Natural killer cell (primary cell): ENCODE data around the gene EVI5L. TPM values are rescaled to one million over a fixed set of nuclear protein-coding genes. Genes with fewer than 3 reads are reported as not detected.

Source experiments
- ATAC-seq, 3 donors: fragments of 150-1000 bp in 2 of 3; fragments of 200-7000 bp in 1 of 3; cut with Tn5 transposase; 1 replicate in 1 of 3; 2 replicates in 2 of 3; pipeline ENCODE4 v1.10.0; 2021; ENCODE audit warnings: mild to moderate bottlenecking in 2 of 3, moderate library complexity in 2 of 3
- DNase-seq, 2 donors: peaks; one replicate each; pipeline versions ENCODE4 v3.0.0 to v3.0.0-alpha.2; 2013 to 2021; ENCODE audit warnings: mixed read lengths in 1 of 2
- H3K27ac ChIP-seq: one replicate; pipeline ENCODE4 v1.5.1; 2013; ENCODE audit warnings: mild to moderate bottlenecking, low read length
- H3K27me3 ChIP-seq: one replicate; pipeline ENCODE4 v1.6.1; 2013; ENCODE audit warnings: low read length; ENCODE audit not compliant: control insufficient read depth, insufficient read depth
- H3K36me3 ChIP-seq: one replicate; pipeline ENCODE4 v1.6.1; 2013; ENCODE audit warnings: low read length; ENCODE audit not compliant: control insufficient read depth, insufficient read depth
- H3K4me1 ChIP-seq: one replicate; pipeline ENCODE4 v1.6.1; 2013; ENCODE audit warnings: low read length; ENCODE audit not compliant: control insufficient read depth, insufficient read depth
- H3K4me3 ChIP-seq: one replicate; pipeline ENCODE4 v1.5.1; 2013; ENCODE audit warnings: low read length
- H3K9me3 ChIP-seq: one replicate; pipeline ENCODE4 v1.6.1; 2013; ENCODE audit warnings: low read length; ENCODE audit not compliant: control insufficient read depth, insufficient read depth
- H3K27ac Mint-ChIP-seq, 2 donors: one replicate each; pipeline ENCODE4 v1.8.0; 2022; ENCODE audit warnings: mild to moderate bottlenecking in 2 of 2, mixed read lengths in 2 of 2, moderate library complexity in 1 of 2
- H3K27me3 Mint-ChIP-seq, 2 donors: one replicate each; pipeline ENCODE4 v1.8.0; 2022; ENCODE audit warnings: low read depth in 2 of 2, mixed read lengths in 2 of 2
- H3K36me3 Mint-ChIP-seq: one replicate; pipeline ENCODE4 v1.8.0; 2022; ENCODE audit warnings: mixed read lengths
- H3K4me1 Mint-ChIP-seq, 2 donors: one replicate each; pipeline ENCODE4 v1.8.0; 2022; ENCODE audit warnings: mixed read lengths in 2 of 2
- H3K4me3 Mint-ChIP-seq: one replicate; pipeline ENCODE4 v1.8.0; 2022; ENCODE audit warnings: mild to moderate bottlenecking, moderate library complexity, mixed read lengths
- H3K9me3 Mint-ChIP-seq, 2 donors: one replicate each; pipeline ENCODE4 v1.8.0; 2022; ENCODE audit warnings: mixed read lengths in 2 of 2
- CTCF ChIP-seq: fragments of 200-600 bp; IDR thresholded peaks from one replicate; pipeline ENCODE4 v1.8.0; 2022; ENCODE audit warnings: antibody characterized with exemption
- WGBS: methylation state at CpG from one replicate; pipeline ENCODE4 v1.1.7; 2013; ENCODE audit warnings: missing lambda C conversion rate; ENCODE audit not compliant: insufficient coverage; 5-methylcytosine and 5-hydroxymethylcytosine counted together
- intact Hi-C: fragments of 100-400 bp; cut with micrococcal nuclease; formaldehyde crosslinking; loops from one replicate; pipeline ENCODE4 v1.14.2; 2022
- total RNA-seq, 4 donors: library from RNA; stranded (reverse); fragments of 120-200 nt in 1 of 4; gene quantifications; one replicate each; pipeline versions ENCODE4 v1.2.3 to v1.2.4, GENCODE V29; 2013 to 2022

Gene EVI5L
- total RNA-seq, 3 donors from 2014 or later (not counting 1 experiment from before 2014, with no cell fraction given): 9.6 to 13.5 (median 11.3) TPM

DNA sequence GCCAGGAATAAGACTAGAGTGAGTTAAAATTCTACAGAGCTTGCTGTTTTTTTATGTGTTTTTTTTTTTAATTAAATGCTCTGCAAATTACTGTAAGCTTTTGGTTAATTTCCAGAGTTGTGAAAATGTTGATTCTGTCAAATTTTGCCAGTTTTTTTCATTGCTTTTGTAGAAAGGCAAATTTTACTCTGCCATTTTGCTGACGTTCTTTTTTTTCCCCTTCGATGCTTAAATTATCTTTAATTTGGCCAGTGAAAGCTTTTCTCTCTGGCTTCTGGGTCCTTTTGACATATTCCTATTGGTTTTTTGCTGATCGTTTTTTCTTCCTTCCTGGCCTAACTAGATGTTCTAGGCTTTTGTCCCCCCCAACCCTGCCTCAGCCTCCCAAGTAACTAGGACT lies 23.8 kb upstream of the EVI5L start:
- Mint-ChIP-seq H3K27me3 (peaks cover 6 to 14% of the 10 kb centered on the region in 2 donors), H3K27ac (no peak overlapping the region), H3K4me3 (no peak overlapping the region), H3K9me3 (no peaks in the 10 kb centered on the region), H3K4me1 (peaks cover 11 to 14% of the 10 kb centered on the region in 2 donors), H3K36me3 (no peaks in the 10 kb centered on the region)
- Histone ChIP-seq H3K36me3 (no peaks in the 10 kb centered on the region), H3K27ac (no peak overlapping the region), H3K27me3 (no peaks in the 10 kb centered on the region), H3K4me3 (no peak overlapping the region), H3K4me1 (peaks cover 19% of the 10 kb centered on the region), H3K9me3 (peaks cover 9% of the 10 kb centered on the region)
- 90% methylated on average over 3 of the region's 3 CpGs for WGBS
- DNase-seq: no peak
- no peak for TF ChIP-seq CTCF
- no peak for ATAC-seq
- intact Hi-C loops: loop anchor here (2.0 kb wide), 1 partner anchor 115 kb away; no protein-coding TSS in a partner anchor

- Histone ChIP-seq H3K4me3 (no peak overlapping the region), H3K9me3 (peaks cover 14% of the 10 kb centered on the region), H3K27me3 (no peaks in the 10 kb centered on the region), H3K4me1 (peaks cover 19% of the 10 kb centered on the region), H3K27ac (no peak overlapping the region), H3K36me3 (no peaks in the 10 kb centered on the region)
- Mint-ChIP-seq H3K27me3 (peaks cover 6 to 14% of the 10 kb centered on the region in 2 donors), H3K4me3 (no peak overlapping the region), H3K36me3 (no peaks in the 10 kb centered on the region), H3K27ac (no peak overlapping the region), H3K9me3 (no peaks in the 10 kb centered on the region), H3K4me1 (peaks cover 11 to 14% of the 10 kb centered on the region in 2 donors)
- intact Hi-C loops: loop anchor here (1.0 to 2.0 kb wide), 2 partner anchors 22 to 116 kb away; no protein-coding TSS in a partner anchor
- 87% methylated on average over 9 of the region's 9 CpGs for WGBS
- DNase-seq: no peak
- no peak for ATAC-seq
- TF ChIP-seq CTCF: no peak
These were observed 23.1 kb upstream of the EVI5L start for GRCh38 chr19:7806876-7807275.

DNA sequence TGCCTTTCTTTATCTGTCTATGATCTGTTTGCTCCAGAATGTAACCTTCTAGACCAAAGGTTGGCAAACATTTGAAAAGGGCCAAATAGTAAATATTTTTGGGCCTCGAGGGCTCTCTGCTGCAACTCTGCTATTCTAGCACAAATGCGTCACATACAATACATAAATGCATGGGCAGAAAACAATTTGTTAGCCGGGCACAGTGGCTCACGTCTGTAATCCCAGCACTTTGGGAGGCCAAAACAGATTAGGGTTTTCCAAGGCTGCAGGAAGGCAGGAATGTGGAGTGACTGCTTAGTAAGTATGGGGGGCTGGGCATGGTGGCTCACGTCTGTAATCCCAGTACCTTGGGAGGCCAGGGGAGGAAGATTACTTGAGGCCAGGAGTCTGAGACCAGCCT lies 21.9 kb upstream of the EVI5L start:
- H3K4me3 ChIP-seq: no peak overlapping the region
- no peaks in the 10 kb centered on the region for H3K27me3 ChIP-seq
- peaks cover 19% of the 10 kb centered on the region for H3K4me1 ChIP-seq
- 90% methylated on average over 5 of the region's 5 CpGs for WGBS
- H3K9me3 ChIP-seq: peaks cover 18% of the 10 kb centered on the region
- DNase-seq (no peak), ATAC-seq (no peak)
- TF ChIP-seq CTCF: no peak
- Mint-ChIP-seq H3K4me1 (peaks cover 11 to 14% of the 10 kb centered on the region in 2 donors), H3K36me3 (no peaks in the 10 kb centered on the region), H3K4me3 (peak overlapping the region; percentile 72), H3K27me3 (peaks cover 2 to 4% of the 10 kb centered on the region in 2 donors), H3K9me3 (no peaks in the 10 kb centered on the region), H3K27ac (peak overlapping the region; percentile 53 to 81)
- no peak overlapping the region for H3K27ac ChIP-seq
- intact Hi-C loops: no loop called here
- H3K36me3 ChIP-seq: no peaks in the 10 kb centered on the region

- DNase-seq (no peak), ATAC-seq (no peak)
- Histone ChIP-seq H3K9me3 (peaks cover 18% of the 10 kb centered on the region), H3K36me3 (no peaks in the 10 kb centered on the region), H3K4me1 (peaks cover 25% of the 10 kb centered on the region), H3K4me3 (no peak overlapping the region), H3K27ac (no peak overlapping the region), H3K27me3 (no peaks in the 10 kb centered on the region)
- H3K4me1 Mint-ChIP-seq: peaks cover 21 to 26% of the 10 kb centered on the region in 2 donors
- no peak overlapping the region for H3K27ac Mint-ChIP-seq
- intact Hi-C loops: no loop called here
- no peak for TF ChIP-seq CTCF
- no peaks in the 10 kb centered on the region for H3K36me3 Mint-ChIP-seq
- H3K9me3 Mint-ChIP-seq: no peaks in the 10 kb centered on the region
- peaks cover 0 to 7% of the 10 kb centered on the region in 2 donors for H3K27me3 Mint-ChIP-seq
- H3K4me3 Mint-ChIP-seq: no peak overlapping the region
- WGBS: no CpG with 5 or more reads among the region's 2 CpGs
These were observed 18.0 kb upstream of the EVI5L start for GRCh38 chr19:7811989-7812388.
